Measurements from ENCODE around the gene LAMB1. TPM values are rescaled to one million over a fixed set of nuclear protein-coding genes. Genes with fewer than 3 reads are reported as not detected.

The LAMB1 gene
- total RNA-seq, 1 experiment from 2014 or later: 431 TPM

- ChIA-PET CTCF (no interaction called here), POLR2A (no interaction called here)
- Mint-ChIP-seq H3K36me3 (ENCODE audit: insufficient read depth, unreplicated experiment) (peaks cover 96% of the 10 kb centered on the region), H3K27me3 (ENCODE audit: insufficient read depth, unreplicated experiment) (no peaks in the 10 kb centered on the region), H3K27ac (ENCODE audit: unreplicated experiment) (no peak overlapping the region), H3K9me3 (ENCODE audit: unreplicated experiment) (no peaks in the 10 kb centered on the region), H3K4me3 (ENCODE audit: unreplicated experiment) (no peak overlapping the region), H3K4me1 (ENCODE audit: low read depth, unreplicated experiment) (peaks cover 4% of the 10 kb centered on the region)
- peaks cover 38% of the 10 kb centered on the region for H3K4me1 ChIP-seq
- intact Hi-C loops (cut with micrococcal nuclease; ENCODE audit: unreplicated experiment): no loop called here
- DNase-seq: no peak
- H3K4me3 ChIP-seq (ENCODE audit: low read depth, low read length): no peak overlapping the region
- no peaks in the 10 kb centered on the region for H3K9me3 ChIP-seq
- TF ChIP-seq CTCF (IDR thresholded peaks at IDR 0.05; ENCODE audit: insufficient read depth in 1 of 2, low read depth in 1 of 2, low read length in 1 of 2, severe bottlenecking in 1 of 2, unreplicated experiment in 1 of 2): no peak
- peaks cover 5% of the 10 kb centered on the region for H3K36me3 ChIP-seq (ENCODE audit: control insufficient read depth, insufficient read depth, low read length)
- H3K27me3 ChIP-seq (replicated peaks; ENCODE audit: control insufficient read depth, insufficient read depth, low read length): no peaks in the 10 kb centered on the region
- no TSS peak for BruUV-seq (replicated peaks)
Observed at GRCh38 chr7:107977048-107977447, 25.9 kb downstream of the LAMB1 start.

- Histone ChIP-seq H3K4me1 (peaks cover 42% of the 10 kb centered on the region), H3K9me3 (no peaks in the 10 kb centered on the region), H3K27me3 (replicated peaks; ENCODE audit: control insufficient read depth, insufficient read depth, low read length) (no peaks in the 10 kb centered on the region), H3K36me3 (ENCODE audit: control insufficient read depth, insufficient read depth, low read length) (peaks cover 5% of the 10 kb centered on the region), H3K4me3 (ENCODE audit: low read depth, low read length) (no peak overlapping the region)
- TF ChIP-seq CTCF (IDR thresholded peaks at IDR 0.05; ENCODE audit: insufficient read depth in 1 of 2, low read depth in 1 of 2, low read length in 1 of 2, severe bottlenecking in 1 of 2, unreplicated experiment in 1 of 2): no peak
- CTCF ChIA-PET: no interaction called here
- Mint-ChIP-seq H3K4me3 (ENCODE audit: unreplicated experiment) (no peak overlapping the region), H3K27ac (ENCODE audit: unreplicated experiment) (peak overlapping the region; percentile 8), H3K36me3 (ENCODE audit: insufficient read depth, unreplicated experiment) (peaks cover 96% of the 10 kb centered on the region), H3K4me1 (ENCODE audit: low read depth, unreplicated experiment) (no peaks in the 10 kb centered on the region), H3K27me3 (ENCODE audit: insufficient read depth, unreplicated experiment) (no peaks in the 10 kb centered on the region), H3K9me3 (ENCODE audit: unreplicated experiment) (no peaks in the 10 kb centered on the region)
- DNase-seq: no peak
- POLR2A ChIA-PET: no interaction called here
- intact Hi-C loops (cut with micrococcal nuclease; ENCODE audit: unreplicated experiment): no loop called here
- BruUV-seq (replicated peaks): no TSS peak
Observed at GRCh38 chr7:107976620-107977019, 26.3 kb downstream of the LAMB1 start.

GRCh38 chr7:107975394-107976013, 27.5 kb downstream of the LAMB1 start:
- peak overlapping the region; percentile 56 for H3K27ac Mint-ChIP-seq (ENCODE audit: unreplicated experiment)

More at GRCh38 chr7:107975394-107976013, 27.5 kb downstream of the LAMB1 start:
- peaks cover 94% of the 10 kb centered on the region for H3K36me3 Mint-ChIP-seq (ENCODE audit: insufficient read depth, unreplicated experiment)
- Histone ChIP-seq H3K4me3 (ENCODE audit: low read depth, low read length) (no peak overlapping the region), H3K4me1 (peaks cover 42% of the 10 kb centered on the region), H3K9me3 (no peaks in the 10 kb centered on the region), H3K27me3 (replicated peaks; ENCODE audit: control insufficient read depth, insufficient read depth, low read length) (no peaks in the 10 kb centered on the region), H3K36me3 (ENCODE audit: control insufficient read depth, insufficient read depth, low read length) (peaks cover 5% of the 10 kb centered on the region)
- H3K4me1 Mint-ChIP-seq (ENCODE audit: low read depth, unreplicated experiment): no peaks in the 10 kb centered on the region
- H3K27me3 Mint-ChIP-seq (ENCODE audit: insufficient read depth, unreplicated experiment): no peaks in the 10 kb centered on the region
- no TSS peak for BruUV-seq (replicated peaks)
- H3K4me3 Mint-ChIP-seq (ENCODE audit: unreplicated experiment): no peak overlapping the region
- CTCF ChIA-PET: no interaction called here
- no peaks in the 10 kb centered on the region for H3K9me3 Mint-ChIP-seq (ENCODE audit: unreplicated experiment)
- POLR2A ChIA-PET: no interaction called here
- intact Hi-C loops (cut with micrococcal nuclease; ENCODE audit: unreplicated experiment): no loop called here
- no peak for DNase-seq
- no peak for TF ChIP-seq CTCF (IDR thresholded peaks at IDR 0.05; ENCODE audit: insufficient read depth in 1 of 2, low read depth in 1 of 2, low read length in 1 of 2, severe bottlenecking in 1 of 2, unreplicated experiment in 1 of 2)

Measured in Caco-2 (cell line).